NCI-H226 (cell line): ENCODE measurements around the gene RAMP1.
"Not testable (repeated sequence)": the region's sequence is repeated elsewhere in the genome, so short reads cannot be mapped to it uniquely, and the experiment has no call there.

Source experiments
- DNase-seq: peaks from one replicate; pipeline ENCODE4 v3.0.0-alpha.2; 2015

The RAMP1 gene

GRCh38 chr2:237921967-237922492 is 62.6 kb downstream of the RAMP1 start:
- DNase-seq: no peak

GRCh38 chr2:237922641-237923361 is 63.4 kb downstream of the RAMP1 start:
- DNase-seq: no peak

GRCh38 chr2:237923481-237924163 is 64.2 kb downstream of the RAMP1 start:
- DNase-seq: no peak

GRCh38 chr2:237924164-237924534 is 64.7 kb downstream of the RAMP1 start:
- DNase-seq: no peak

- no peak for DNase-seq
These were observed 67.7 kb downstream of the RAMP1 start for GRCh38 chr2:237927135-237927534.

GRCh38 chr2:237927986-237928385 is 68.6 kb downstream of the RAMP1 start:
- no peak for DNase-seq

GRCh38 chr2:237929979-237930378 is 70.6 kb downstream of the RAMP1 start:
- DNase-seq: no peak

GRCh38 chr2:237931205-237931721 is 71.8 kb downstream of the RAMP1 start:
- no peak for DNase-seq

- peak; percentile 72 for DNase-seq
These were observed 73.3 kb downstream of the RAMP1 start for GRCh38 chr2:237932731-237933131.

- DNase-seq: no peak
These were observed 74.8 kb downstream of the RAMP1 start for GRCh38 chr2:237934186-237934585.

GRCh38 chr2:237935740-237936452 is 76.5 kb downstream of the RAMP1 start:
- DNase-seq: no peak

GRCh38 chr2:237939251-237939650 is 79.8 kb downstream of the RAMP1 start:
- DNase-seq: no peak

GRCh38 chr2:237940828-237941227 is 81.4 kb downstream of the RAMP1 start:
- DNase-seq: no peak

- no peak for DNase-seq
These were observed 81.8 kb downstream of the RAMP1 start for GRCh38 chr2:237941239-237941638.

- DNase-seq: no peak
These were observed 83.1 kb downstream of the RAMP1 start for GRCh38 chr2:237942513-237942899.

- no peak for DNase-seq
These were observed 84.1 kb downstream of the RAMP1 start for GRCh38 chr2:237943395-237944094.

GRCh38 chr2:237944302-237944701 is 84.9 kb downstream of the RAMP1 start:
- DNase-seq: no peak

- no peak for DNase-seq
These were observed 87.0 kb downstream of the RAMP1 start for GRCh38 chr2:237946423-237946822.

- not testable (repeated sequence) for DNase-seq
These were observed 91.9 kb downstream of the RAMP1 start for GRCh38 chr2:237951354-237951753.

- no peak for DNase-seq
These were observed 92.5 kb downstream of the RAMP1 start for GRCh38 chr2:237951878-237952277.

GRCh38 chr2:237952851-237953250 is 93.4 kb downstream of the RAMP1 start:
- no peak for DNase-seq

GRCh38 chr2:237955640-237956401 is 96.4 kb downstream of the RAMP1 start:
- no peak for DNase-seq
